GM19328 (cell line): ENCODE results near the gene WNT16.

Experiments
- ATAC-seq: cut with Tn5 transposase; IDR thresholded peaks from one replicate; pipeline ENCODE4 v1.9.1; 2021; ENCODE audit warnings: mild to moderate bottlenecking, moderate library complexity; ENCODE audit not compliant: unreplicated experiment

WNT16 gene

GRCh38 chr7:121342631-121343030, 13.8 kb downstream of the WNT16 start:
- no peak for ATAC-seq

DNA sequence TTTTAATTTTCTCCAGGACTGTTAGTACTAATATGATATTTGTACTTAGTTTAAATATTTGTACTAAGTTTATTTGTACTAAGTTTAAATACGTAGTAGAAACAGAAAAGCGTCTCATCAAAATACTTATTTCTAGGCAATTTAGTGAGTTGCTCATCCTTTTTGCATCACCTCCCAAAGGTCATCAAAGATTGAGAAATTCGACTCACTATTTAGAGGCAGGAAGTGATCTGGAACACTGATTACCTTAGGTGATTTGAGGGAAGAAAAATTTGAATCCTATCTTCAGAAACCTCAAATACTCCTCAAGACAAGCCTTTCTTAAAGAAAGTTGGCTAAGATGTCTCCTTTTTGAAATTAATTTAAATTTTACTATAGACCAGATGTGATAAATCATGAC, 14.5 kb downstream of the WNT16 start:
- ATAC-seq = no peak

DNA sequence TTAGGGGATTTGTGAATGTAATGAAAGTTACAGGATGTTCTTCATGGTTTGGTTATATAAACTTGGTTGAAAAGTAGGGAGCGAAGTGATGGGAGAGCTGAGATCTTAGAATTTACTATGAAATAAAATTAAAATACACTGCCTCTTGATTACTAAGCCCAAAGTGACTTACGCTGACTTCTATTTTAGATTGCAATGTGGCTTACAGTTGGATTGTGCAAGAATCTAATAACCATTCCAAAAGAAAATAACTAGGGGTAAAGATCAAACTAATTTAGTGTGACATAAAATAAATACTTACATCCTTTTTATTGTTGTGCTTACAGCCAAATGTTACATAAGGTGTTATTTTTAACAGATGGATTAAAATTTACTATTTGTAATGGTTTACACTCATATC, 15.3 kb downstream of the WNT16 start:
- ATAC-seq = no peak

DNA sequence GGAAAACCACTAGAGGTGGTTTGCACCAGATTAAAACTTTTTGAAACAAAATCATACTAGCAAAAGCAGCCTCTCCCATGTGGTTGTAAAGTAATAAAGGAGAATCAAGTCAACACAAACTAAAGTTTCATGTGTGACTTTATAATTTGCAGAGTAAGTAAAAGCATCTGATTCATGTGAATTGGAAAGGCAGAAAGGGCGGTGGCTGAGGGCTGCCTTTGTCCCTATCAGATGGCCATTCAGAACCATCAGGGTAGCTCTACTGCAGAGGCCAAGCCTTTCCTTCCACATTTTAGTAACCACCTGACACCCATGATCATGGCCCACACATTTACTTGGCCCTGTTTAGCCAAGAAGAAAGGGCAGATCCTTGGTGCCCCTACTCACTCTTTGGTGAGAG, 15.7 kb downstream of the WNT16 start:
- ATAC-seq = no peak

DNA sequence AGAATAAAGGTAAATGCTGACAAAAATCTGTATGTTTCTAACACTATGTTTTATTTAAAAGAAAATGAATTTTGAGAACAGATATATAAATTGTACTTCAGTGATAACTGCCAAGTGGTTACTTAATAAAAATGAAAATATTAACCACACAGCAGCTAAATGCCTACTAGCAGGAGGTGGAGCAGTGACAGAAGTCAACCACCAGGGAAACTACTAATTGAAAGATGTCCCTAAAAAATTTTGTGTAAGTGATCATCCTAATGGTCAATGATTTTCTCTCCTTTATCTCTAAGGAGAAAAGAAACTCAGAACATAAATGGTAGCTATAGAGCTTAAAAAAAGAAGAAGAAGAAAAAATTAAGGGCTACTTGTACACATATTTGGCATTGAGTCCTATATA, 22.9 kb downstream of the WNT16 start:
- ATAC-seq = no peak

- no peak for ATAC-seq
Observed at GRCh38 chr7:121352323-121352722, 23.5 kb downstream of the WNT16 start.

- no peak for ATAC-seq
Observed at GRCh38 chr7:121355574-121355973, 26.8 kb downstream of the WNT16 start.

DNA sequence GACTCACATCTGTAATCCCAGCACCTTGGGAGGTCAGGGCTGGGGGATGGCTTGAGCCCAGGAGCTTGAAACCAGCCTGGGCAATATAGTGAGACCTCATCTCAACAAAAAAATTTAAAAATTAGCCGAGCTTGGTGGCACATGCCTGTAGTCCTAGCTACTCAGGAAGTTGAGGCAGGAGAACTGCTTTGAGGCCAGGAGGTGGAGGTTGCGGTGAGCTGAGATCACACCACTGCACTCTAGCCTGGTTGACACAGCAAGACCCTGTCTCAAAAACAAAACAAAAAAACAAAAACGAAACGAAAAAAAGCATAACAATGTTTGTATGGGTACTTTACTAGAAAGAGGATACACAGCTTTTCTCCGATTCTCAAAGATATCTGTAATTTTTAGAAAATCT, 31.8 kb downstream of the WNT16 start:
- ATAC-seq = no peak

DNA sequence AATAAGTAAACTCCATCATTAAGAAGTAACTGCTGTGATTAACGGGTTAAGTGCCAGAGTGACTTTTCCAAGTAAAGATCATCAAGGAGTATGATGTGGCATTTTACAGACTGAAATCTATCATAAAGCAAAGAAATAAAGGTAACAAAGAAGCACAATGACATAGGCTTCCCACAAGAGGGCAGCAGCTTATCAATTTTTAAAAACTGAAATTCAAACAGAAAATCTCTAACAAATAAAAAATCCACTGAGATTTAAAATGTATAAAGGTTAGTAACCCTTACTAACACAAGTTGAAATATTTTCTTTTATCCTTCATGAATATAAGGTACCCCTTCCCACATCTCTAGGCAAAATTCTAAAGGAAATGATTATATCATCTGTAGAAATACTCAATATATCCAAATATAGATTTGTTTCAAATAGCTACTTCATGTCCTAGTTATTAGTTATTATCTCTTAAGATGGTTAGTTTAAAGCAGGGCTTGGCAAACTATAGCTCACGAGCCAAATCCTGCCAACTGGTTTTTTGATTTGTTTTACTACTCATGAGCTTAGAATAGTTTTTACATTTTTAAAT, 38.1 kb downstream of the WNT16 start:
- ATAC-seq = no peak

- ATAC-seq = no peak
Observed at GRCh38 chr7:121369462-121369861, 40.7 kb downstream of the WNT16 start.

- no peak for ATAC-seq
Observed at GRCh38 chr7:121371367-121371766, 42.6 kb downstream of the WNT16 start.

- no peak for ATAC-seq
Observed at GRCh38 chr7:121371883-121372282, 43.1 kb downstream of the WNT16 start.

- ATAC-seq = peak; percentile 82
Observed at GRCh38 chr7:121372376-121373010, 43.7 kb downstream of the WNT16 start.

DNA sequence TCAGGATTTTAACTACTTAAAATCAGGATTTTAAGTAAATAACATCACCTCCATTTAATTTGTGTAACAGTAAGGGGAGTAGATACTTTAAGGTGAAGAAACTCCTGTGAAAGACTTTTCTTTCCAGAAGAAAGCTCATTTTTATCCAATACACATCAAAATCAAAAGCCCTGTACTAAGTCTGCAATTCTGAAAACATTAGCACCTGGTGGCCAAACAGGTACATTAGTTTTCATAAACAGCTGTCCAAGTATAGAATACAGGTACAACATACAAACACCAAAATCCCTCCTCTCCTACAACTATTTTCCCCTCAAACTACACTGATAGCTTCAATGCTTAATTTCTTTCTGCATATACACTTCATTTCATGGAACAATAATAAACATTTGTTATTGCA, 44.4 kb downstream of the WNT16 start:
- ATAC-seq = no peak

- no peak for ATAC-seq
Observed at GRCh38 chr7:121376979-121377378, 48.2 kb downstream of the WNT16 start.

DNA sequence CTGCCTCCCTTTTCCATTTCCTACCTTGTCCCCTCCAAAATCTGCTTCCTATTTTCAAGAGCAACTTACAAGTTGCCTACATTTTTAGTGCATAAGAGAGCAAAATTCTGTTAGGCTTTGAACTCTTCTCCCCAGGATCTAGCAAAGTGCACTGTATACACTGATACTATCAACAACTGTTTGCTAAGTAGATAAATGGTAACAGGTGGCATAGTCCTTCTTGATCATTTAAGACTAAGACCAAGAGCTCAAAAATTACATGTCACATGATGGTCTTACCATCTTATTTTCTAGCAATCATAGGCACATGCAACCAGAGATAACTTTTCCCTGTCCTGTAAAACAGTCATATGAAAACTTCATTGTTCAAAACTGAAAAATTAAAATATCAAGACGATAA, 51.1 kb downstream of the WNT16 start:
- no peak for ATAC-seq

GRCh38 chr7:121382473-121382872, 53.7 kb downstream of the WNT16 start:
- ATAC-seq = no peak

DNA sequence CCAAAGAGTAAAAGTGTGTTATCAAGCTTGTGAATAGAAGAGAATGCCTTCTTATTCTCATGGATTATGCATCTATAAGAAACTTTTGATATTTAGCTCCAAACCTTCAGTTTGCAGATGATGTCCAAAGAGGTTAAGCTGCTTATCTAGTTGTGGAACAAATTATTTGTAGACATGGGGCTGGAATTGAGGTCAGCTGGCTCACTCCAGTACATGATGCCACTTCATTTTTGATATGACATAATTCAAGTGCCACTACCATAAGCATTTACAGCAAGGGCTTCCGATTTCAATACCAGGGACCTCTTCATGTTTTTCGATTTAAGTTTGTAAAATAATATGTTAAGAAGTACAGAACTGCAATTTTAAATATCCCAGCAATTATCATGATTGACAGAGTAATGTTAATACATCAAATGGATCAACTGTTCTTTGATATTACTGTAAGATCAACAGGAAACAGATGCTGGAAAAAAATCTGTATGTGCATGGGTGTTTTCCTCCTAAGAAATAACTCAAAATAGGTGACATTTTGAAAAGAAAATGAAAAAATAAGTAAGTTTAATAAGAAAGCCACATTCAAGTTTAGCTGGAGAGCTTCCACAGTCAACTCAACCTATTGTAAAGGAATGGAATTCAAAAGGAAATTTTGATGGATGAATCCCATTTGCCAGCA, 54.6 kb downstream of the WNT16 start:
- ATAC-seq = no peak

GRCh38 chr7:121384265-121384664, 55.5 kb downstream of the WNT16 start:
- ATAC-seq = no peak

DNA sequence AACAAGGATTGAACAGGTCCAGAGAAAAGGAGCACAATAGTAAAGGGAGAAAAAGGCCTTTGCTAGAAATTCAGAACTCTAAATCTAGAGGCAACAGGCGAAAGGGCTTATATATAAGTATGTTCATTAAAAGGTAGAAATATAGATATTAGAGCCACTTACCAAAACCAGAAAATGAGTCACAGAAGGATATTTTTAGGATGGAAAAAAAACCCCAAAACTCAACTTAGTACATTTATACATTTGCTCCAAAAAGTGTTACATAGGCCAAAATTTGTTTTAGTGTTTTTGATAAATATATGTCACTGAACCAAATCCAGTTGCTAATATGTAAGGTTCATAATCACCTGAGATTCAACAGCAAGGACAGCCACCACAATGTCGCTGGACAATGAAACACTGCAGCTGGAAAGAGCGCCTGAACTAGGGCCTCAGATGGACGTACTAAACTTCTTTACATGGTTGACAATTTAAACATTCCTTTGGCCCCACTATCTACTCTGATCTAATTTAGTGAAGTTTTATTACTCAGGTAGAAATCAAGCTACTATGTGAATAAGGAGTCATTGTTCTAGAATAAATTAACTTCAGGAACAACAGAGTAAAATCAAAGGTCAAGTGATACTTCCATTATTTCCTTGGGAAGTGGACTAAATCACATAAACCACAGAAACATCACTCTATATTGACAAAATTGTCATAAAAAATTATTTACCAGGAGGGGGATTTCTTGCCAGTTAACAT, 56.4 kb downstream of the WNT16 start:
- no peak for ATAC-seq

GRCh38 chr7:121385800-121386179, 57.0 kb downstream of the WNT16 start:
- ATAC-seq = peak; percentile 85

GRCh38 chr7:121388950-121389349, 60.1 kb downstream of the WNT16 start:
- no peak for ATAC-seq
